ENCODE results near the gene PIN1.

The PIN1 gene

DNA sequence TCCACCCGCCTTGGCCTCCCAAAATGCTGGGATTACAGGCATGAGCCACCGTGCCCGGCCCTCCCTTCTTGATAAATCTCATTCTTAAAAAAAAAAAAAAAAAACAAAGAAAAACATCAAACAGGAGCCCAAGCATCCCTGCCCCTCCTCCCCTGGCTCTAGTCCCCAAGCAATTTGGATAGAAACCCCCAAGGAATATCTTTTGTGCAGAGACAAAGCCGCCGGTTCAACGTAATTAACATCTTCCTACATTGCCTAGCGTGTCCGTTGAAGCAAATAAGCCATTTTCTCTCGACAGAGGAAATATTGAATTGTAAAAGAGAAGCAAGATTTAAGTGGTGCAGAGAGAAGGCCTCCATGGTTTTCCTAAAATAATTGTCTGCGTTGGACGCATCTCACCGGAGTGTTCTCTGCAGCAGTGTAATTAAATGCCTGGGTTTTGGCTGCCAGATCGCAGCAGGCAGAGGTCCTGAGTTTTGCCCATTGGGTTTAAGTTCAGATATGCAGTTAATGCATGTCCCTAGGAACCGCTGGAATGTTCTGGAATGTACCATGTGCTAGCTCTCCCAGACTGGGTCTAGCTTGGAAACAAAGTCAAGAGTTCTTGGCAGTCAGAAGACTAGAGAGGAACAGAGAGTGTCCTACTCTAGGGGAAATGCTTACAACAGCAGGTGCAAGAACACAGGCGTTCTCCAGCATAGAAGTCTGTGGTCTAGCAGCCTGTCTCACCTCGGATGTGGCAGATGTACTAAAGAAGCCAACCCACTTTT is 30.8 kb downstream of the PIN1 start:
- no peak for DNase-seq (ENCODE audit: low spot score)
- in situ Hi-C loops (cut with MboI; ENCODE audit: low pct_unique_long_range_greater_than_20kb, low sequenced_read_pairs, unreplicated experiment), result no loop called here
- TF ChIP-seq, protein P1, sequence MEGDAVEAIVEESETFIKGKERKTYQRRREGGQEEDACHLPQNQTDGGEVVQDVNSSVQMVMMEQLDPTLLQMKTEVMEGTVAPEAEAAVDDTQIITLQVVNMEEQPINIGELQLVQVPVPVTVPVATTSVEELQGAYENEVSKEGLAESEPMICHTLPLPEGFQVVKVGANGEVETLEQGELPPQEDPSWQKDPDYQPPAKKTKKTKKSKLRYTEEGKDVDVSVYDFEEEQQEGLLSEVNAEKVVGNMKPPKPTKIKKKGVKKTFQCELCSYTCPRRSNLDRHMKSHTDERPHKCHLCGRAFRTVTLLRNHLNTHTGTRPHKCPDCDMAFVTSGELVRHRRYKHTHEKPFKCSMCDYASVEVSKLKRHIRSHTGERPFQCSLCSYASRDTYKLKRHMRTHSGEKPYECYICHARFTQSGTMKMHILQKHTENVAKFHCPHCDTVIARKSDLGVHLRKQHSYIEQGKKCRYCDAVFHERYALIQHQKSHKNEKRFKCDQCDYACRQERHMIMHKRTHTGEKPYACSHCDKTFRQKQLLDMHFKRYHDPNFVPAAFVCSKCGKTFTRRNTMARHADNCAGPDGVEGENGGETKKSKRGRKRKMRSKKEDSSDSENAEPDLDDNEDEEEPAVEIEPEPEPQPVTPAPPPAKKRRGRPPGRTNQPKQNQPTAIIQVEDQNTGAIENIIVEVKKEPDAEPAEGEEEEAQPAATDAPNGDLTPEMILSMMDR (IDR thresholded peaks at IDR 0.05; ENCODE audit: extremely low read depth, insufficient read depth, missing control alignments), result no peak

- in situ Hi-C loops (cut with MboI; ENCODE audit: low pct_unique_long_range_greater_than_20kb, low sequenced_read_pairs, unreplicated experiment), result no loop called here
- DNase-seq (ENCODE audit: low spot score), result no peak
- TF ChIP-seq, protein P1 (IDR thresholded peaks at IDR 0.05; ENCODE audit: extremely low read depth, insufficient read depth, missing control alignments), result no peak
These were observed 34.0 kb downstream of the PIN1 start for GRCh38 chr19:9868983-9869617.

GRCh38 chr19:9871626-9872338 is 36.7 kb downstream of the PIN1 start:
- TF ChIP-seq, protein P1 (IDR thresholded peaks at IDR 0.05; ENCODE audit: extremely low read depth, insufficient read depth, missing control alignments), result no peak
- in situ Hi-C loops (cut with MboI; ENCODE audit: low pct_unique_long_range_greater_than_20kb, low sequenced_read_pairs, unreplicated experiment), result no loop called here
- no peak for DNase-seq (ENCODE audit: low spot score)

GRCh38 chr19:9872618-9873242 is 37.6 kb downstream of the PIN1 start:
- in situ Hi-C loops (cut with MboI; ENCODE audit: low pct_unique_long_range_greater_than_20kb, low sequenced_read_pairs, unreplicated experiment), result no loop called here
- TF ChIP-seq, protein P1 (IDR thresholded peaks at IDR 0.05; ENCODE audit: extremely low read depth, insufficient read depth, missing control alignments), result no peak
- no peak for DNase-seq (ENCODE audit: low spot score)

DNA sequence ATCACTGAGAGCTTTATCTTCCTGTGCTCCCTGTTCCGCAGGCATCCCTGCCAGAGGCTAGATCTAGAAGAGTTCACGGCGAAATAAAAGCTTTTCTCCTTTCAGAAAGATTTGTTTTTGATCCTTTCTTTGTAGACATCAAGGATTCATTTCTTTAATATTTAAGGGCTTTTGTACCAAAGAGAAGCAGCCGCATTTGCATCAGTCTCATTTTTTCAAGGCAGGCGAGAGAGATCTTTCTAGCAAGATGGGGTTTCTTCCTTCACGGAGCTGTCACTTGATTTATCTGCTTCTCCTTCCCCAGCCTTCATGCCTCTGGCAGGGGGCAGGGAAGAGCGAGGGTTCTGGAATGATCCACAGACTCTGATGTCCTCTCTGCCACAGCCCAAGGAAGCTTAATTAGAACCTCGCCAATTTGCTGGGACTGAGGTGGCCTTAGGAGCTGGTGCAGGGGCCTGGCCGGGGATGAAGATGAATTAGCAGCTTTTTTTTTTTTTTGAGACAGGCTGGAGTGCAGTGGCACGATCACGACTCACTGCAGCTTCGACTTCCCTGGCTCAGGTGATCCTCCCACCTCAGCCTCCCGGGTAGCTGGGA is 40.0 kb downstream of the PIN1 start:
- in situ Hi-C loops (cut with MboI; ENCODE audit: low pct_unique_long_range_greater_than_20kb, low sequenced_read_pairs, unreplicated experiment), result no loop called here
- TF ChIP-seq, protein P1 (IDR thresholded peaks at IDR 0.05; ENCODE audit: extremely low read depth, insufficient read depth, missing control alignments), result no peak
- DNase-seq (ENCODE audit: low spot score), result no peak

- TF ChIP-seq, protein P1 (IDR thresholded peaks at IDR 0.05; ENCODE audit: extremely low read depth, insufficient read depth, missing control alignments), result no peak
- DNase-seq (ENCODE audit: low spot score), result no peak
- in situ Hi-C loops (cut with MboI; ENCODE audit: low pct_unique_long_range_greater_than_20kb, low sequenced_read_pairs, unreplicated experiment), result no loop called here
These were observed 40.7 kb downstream of the PIN1 start for GRCh38 chr19:9875796-9876195.
